ENCODE measurements around the gene UFSP1. TPM values are rescaled to one million over a fixed set of nuclear protein-coding genes. Genes with fewer than 3 reads are reported as not detected.

Gene UFSP1
- total RNA-seq, 1 experiment from 2014 or later = 5.6 TPM

DNA sequence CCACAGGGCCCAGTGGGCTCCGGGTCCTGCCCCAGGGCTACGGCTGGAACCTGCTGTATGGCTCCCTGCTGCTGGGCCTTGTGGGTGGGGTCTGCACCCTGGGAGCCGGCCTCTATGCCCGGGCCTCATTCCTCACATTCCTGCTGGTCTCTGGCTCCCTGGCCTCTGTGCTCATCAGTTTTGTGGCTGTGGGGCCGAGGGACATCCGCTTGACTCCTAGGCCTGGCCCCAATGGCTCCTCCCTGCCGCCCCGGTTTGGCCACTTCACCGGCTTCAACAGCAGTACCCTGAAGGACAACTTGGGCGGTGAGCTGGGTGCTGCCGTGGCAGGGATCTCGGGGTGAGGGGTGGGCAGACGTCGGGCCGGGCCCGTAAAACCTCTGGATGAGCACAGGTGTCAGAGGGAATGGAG is 32.6 kb downstream of the UFSP1 start:
- intact Hi-C loops (cut with micrococcal nuclease) = no loop called here
- TF ChIP-seq ELF1 (IDR thresholded peaks at IDR 0.05; ENCODE audit: borderline replicate concordance, low read depth) = no peak
- TF ChIP-seq ZNF274 (IDR thresholded peaks at IDR 0.05; ENCODE audit: low read depth, low read length) = no peak
- TF ChIP-seq EZH2phosphoT487 (IDR thresholded peaks at IDR 0.05; ENCODE audit: borderline replicate concordance) = no peak
- TF ChIP-seq EGR1 (IDR thresholded peaks at IDR 0.05; ENCODE audit: low read depth) = no peak
- no peak for TF ChIP-seq CEBPB (IDR thresholded peaks at IDR 0.05; ENCODE audit: low read depth)
- TF ChIP-seq POLR2AphosphoS5 (IDR thresholded peaks at IDR 0.05; ENCODE audit: low read depth, low read length) = no peak
- no peak for TF ChIP-seq POLR2A (IDR thresholded peaks at IDR 0.05; ENCODE audit: borderline replicate concordance, extremely low read depth, insufficient read depth, insufficient read length)
- TF ChIP-seq JUND (IDR thresholded peaks at IDR 0.05) = no peak
- no peak for TF ChIP-seq SP1 (IDR thresholded peaks at IDR 0.05; ENCODE audit: low read depth)
- no peak for TF ChIP-seq REST (IDR thresholded peaks at IDR 0.05; ENCODE audit: low read depth)
- TF ChIP-seq, protein P1, sequence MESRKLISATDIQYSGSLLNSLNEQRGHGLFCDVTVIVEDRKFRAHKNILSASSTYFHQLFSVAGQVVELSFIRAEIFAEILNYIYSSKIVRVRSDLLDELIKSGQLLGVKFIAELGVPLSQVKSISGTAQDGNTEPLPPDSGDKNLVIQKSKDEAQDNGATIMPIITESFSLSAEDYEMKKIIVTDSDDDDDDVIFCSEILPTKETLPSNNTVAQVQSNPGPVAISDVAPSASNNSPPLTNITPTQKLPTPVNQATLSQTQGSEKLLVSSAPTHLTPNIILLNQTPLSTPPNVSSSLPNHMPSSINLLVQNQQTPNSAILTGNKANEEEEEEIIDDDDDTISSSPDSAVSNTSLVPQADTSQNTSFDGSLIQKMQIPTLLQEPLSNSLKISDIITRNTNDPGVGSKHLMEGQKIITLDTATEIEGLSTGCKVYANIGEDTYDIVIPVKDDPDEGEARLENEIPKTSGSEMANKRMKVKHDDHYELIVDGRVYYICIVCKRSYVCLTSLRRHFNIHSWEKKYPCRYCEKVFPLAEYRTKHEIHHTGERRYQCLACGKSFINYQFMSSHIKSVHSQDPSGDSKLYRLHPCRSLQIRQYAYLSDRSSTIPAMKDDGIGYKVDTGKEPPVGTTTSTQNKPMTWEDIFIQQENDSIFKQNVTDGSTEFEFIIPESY (IDR thresholded peaks at IDR 0.05; ENCODE audit: extremely low read depth, insufficient replicate concordance, low read length) = no peak
- TF ChIP-seq SIN3A (IDR thresholded peaks at IDR 0.05; ENCODE audit: low read depth) = no peak
- no peak for TF ChIP-seq EZH2 (IDR thresholded peaks at IDR 0.05)
- H3K36me3 ChIP-seq (ENCODE audit: control insufficient read depth in 1 of 2, insufficient read depth in 2 of 2, low read length in 2 of 2) = peaks cover 0 to 13% of the 10 kb centered on the region in 2 experiments; a peak in 2 of 4 replicates
- ChIA-PET RAD21 (ENCODE audit: low non-redundant PET in 1 of 2, low total read pairs in 2 of 2, uncharacterized antibody in 2 of 2, unreplicated experiment in 2 of 2) (no interaction called here), CTCF (no interaction called here), POLR2A (no interaction called here)
- H3K4me2 ChIP-seq (ENCODE audit: low read length) = no peak overlapping the region
- no TSS peak for BruUV-seq (replicated peaks)
- H3K9me2 ChIP-seq (ENCODE audit: insufficient read depth) = no peaks in the 10 kb centered on the region
- H3K4me1 ChIP-seq (ENCODE audit: control insufficient read depth in 1 of 2, insufficient read depth in 2 of 2, low read length in 2 of 2) = peaks cover 0 to 8% of the 10 kb centered on the region in 2 experiments; a peak in 1 of 4 replicates
- ATAC-seq (no peak), DNase-seq (ENCODE audit: low read depth, low spot score) (no peak)
- H3K27ac ChIP-seq (ENCODE audit: low read depth, low read length) = no peak overlapping the region
- H3K9ac ChIP-seq (ENCODE audit: low read length) = no peak overlapping the region
- H2AFZ ChIP-seq (ENCODE audit: low read depth, low read length, poor library complexity, severe bottlenecking) = no peak overlapping the region
- H3K4me3 ChIP-seq (replicated peaks in 1 of 2; ENCODE audit: low read depth in 1 of 2, low read length in 2 of 2) = no peak overlapping the region
- no peaks in the 10 kb centered on the region for H4K20me1 ChIP-seq (ENCODE audit: insufficient read depth)
- peaks cover 18% of the 10 kb centered on the region; the same call in 1 of the 2 replicates for H3K79me2 ChIP-seq (ENCODE audit: insufficient read depth, low read length)
- H3K9me3 ChIP-seq (ENCODE audit: control insufficient read depth in 1 of 2, insufficient read depth in 1 of 2, low read depth in 1 of 2, low read length in 2 of 2) = no peaks in the 10 kb centered on the region
- no peaks in the 10 kb centered on the region for H3K27me3 ChIP-seq (ENCODE audit: insufficient read depth, low read length)
